Measurements from ENCODE around the gene PGA4. TPM values are rescaled to one million over a fixed set of nuclear protein-coding genes. Genes with fewer than 3 reads are reported as not detected.
A peak's percentile ranks its signal among the peaks of the same experiment; 100 is the strongest.

Gene PGA4
- total and polyA plus RNA-seq, 9 of the 15 experiments (the other 6 are each of a cell fraction or from before 2014, with no cell fraction given) = not detected

GRCh38 chr11:61254403-61255025, 32.4 kb downstream of the PGA4 start (continued):
- no peak for TF ChIP-seq RBM34 (IDR thresholded peaks at IDR 0.05; ENCODE audit: borderline replicate concordance, insufficient read depth, low read length)
- no peak for TF ChIP-seq FOSL1 (tag; conservative IDR thresholded peaks at IDR 0.05)
- TF ChIP-seq MIER1 (IDR thresholded peaks at IDR 0.05; ENCODE audit: low read depth) = no peak
- TF ChIP-seq STAT5B (CRISPR knock-in tag; IDR thresholded peaks at IDR 0.05) = no peak
- peak in 1 of 3 experiments; percentile 36 for TF ChIP-seq YY1 (IDR thresholded peaks at IDR 0.05; ENCODE audit: borderline replicate concordance in 1 of 3, control insufficient read depth in 1 of 3, extremely low read depth in 1 of 3, insufficient read depth in 3 of 3, insufficient read length in 1 of 3, insufficient replicate concordance in 2 of 3, low read depth in 1 of 3, low read length in 2 of 3)
- TF ChIP-seq RNF2 (IDR thresholded peaks at IDR 0.05) = no peak
- no peak for TF ChIP-seq SMAD4 (CRISPR knock-in tag; conservative IDR thresholded peaks at IDR 0.05)
- no peak for TF ChIP-seq DACH1 (IDR thresholded peaks at IDR 0.05; ENCODE audit: partially characterized antibody)
- TF ChIP-seq HMGN3 (IDR thresholded peaks at IDR 0.05; ENCODE audit: borderline replicate concordance, extremely low read depth, insufficient read length, low read depth, low read length) = no peak
- no peak for TF ChIP-seq FOXA3 (CRISPR knock-in tag; conservative IDR thresholded peaks at IDR 0.05 in 1 of 2, IDR thresholded peaks at IDR 0.05 in 1 of 2)
- no peak for TF ChIP-seq UBTF (IDR thresholded peaks at IDR 0.05; ENCODE audit: borderline replicate concordance in 1 of 2, low read depth in 2 of 2, low read length in 2 of 2)
- no peak for TF ChIP-seq GATAD2A (IDR thresholded peaks at IDR 0.05)
- peak; percentile 80 for TF ChIP-seq REST (IDR thresholded peaks at IDR 0.05; ENCODE audit: borderline replicate concordance)
- no peak for TF ChIP-seq REST (CRISPR knock-in tag; IDR thresholded peaks at IDR 0.05; ENCODE audit: low read depth)
- no peak for TF ChIP-seq GABPA (tag; conservative IDR thresholded peaks at IDR 0.05; ENCODE audit: low read depth)
- TF ChIP-seq ZNF121 (CRISPR knock-in tag; conservative IDR thresholded peaks at IDR 0.05) = no peak
- TF ChIP-seq SNIP1 (IDR thresholded peaks at IDR 0.05; ENCODE audit: low read depth) = no peak
- no peak for TF ChIP-seq ZNF707 (CRISPR knock-in tag; conservative IDR thresholded peaks at IDR 0.05)

Measured in K562 (cell line).